VCaP (cell line): ENCODE measurements around the gene PPID.
"Not testable (repeated sequence)": the region's sequence is repeated elsewhere in the genome, so short reads cannot be mapped to it uniquely, and the experiment has no call there.

ENCODE experiments used
- H3K27ac ChIP-seq: fragments of 450-650 bp; 2 replicates; pipeline ENCODE4 v1.5.1; 2017
- TF ChIP-seq, protein P1 (sequence below): fragments of 450-650 bp; conservative IDR thresholded peaks from 2 replicates; pipeline ENCODE4 v1.5.1; 2017; ENCODE audit warnings: mild to moderate bottlenecking, moderate library complexity

The PPID gene

GRCh38 chr4:158754385-158755180 lies 31.4 kb upstream of the PPID start:
- TF ChIP-seq, protein P1, sequence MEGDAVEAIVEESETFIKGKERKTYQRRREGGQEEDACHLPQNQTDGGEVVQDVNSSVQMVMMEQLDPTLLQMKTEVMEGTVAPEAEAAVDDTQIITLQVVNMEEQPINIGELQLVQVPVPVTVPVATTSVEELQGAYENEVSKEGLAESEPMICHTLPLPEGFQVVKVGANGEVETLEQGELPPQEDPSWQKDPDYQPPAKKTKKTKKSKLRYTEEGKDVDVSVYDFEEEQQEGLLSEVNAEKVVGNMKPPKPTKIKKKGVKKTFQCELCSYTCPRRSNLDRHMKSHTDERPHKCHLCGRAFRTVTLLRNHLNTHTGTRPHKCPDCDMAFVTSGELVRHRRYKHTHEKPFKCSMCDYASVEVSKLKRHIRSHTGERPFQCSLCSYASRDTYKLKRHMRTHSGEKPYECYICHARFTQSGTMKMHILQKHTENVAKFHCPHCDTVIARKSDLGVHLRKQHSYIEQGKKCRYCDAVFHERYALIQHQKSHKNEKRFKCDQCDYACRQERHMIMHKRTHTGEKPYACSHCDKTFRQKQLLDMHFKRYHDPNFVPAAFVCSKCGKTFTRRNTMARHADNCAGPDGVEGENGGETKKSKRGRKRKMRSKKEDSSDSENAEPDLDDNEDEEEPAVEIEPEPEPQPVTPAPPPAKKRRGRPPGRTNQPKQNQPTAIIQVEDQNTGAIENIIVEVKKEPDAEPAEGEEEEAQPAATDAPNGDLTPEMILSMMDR, result no peak
- H3K27ac ChIP-seq, result no peak overlapping the region

GRCh38 chr4:158750379-158750778 lies 27.2 kb upstream of the PPID start:
- H3K27ac ChIP-seq, result no peak overlapping the region
- TF ChIP-seq, protein P1, result no peak

GRCh38 chr4:158746537-158746936 lies 23.3 kb upstream of the PPID start:
- not testable (repeated sequence) for H3K27ac ChIP-seq

- no peak overlapping the region for H3K27ac ChIP-seq
- TF ChIP-seq, protein P1, result no peak
Measured at GRCh38 chr4:158741326-158742021, 18.3 kb upstream of the PPID start.

- no peak overlapping the region for H3K27ac ChIP-seq
- TF ChIP-seq, protein P1, result no peak
Measured at GRCh38 chr4:158739600-158739999, 16.4 kb upstream of the PPID start.

DNA sequence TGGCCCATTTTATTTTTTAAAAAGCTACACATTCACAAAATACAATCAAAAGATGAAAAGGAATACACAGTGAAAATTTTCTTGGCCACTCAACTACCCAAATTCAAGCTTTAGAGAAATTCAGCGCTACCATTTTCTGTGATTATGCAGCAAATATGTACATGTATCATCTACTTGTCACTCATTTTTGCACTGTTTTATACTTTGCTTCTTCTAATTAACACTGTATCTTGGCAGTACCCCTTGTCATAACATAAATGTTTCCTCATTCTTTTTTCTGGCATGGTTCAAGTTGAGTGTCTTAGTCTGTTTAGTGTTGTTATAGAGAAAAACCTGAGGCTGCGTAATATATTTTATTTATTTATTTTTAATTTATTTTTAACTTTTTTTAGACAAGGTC lies 15.7 kb upstream of the PPID start:
- no peak overlapping the region for H3K27ac ChIP-seq
- TF ChIP-seq, protein P1, result no peak

- TF ChIP-seq, protein P1, result peak; percentile 87
- H3K27ac ChIP-seq, result no peak overlapping the region
Measured at GRCh38 chr4:158729716-158730559, 6.7 kb upstream of the PPID start.
